Measurements from ENCODE around the gene ELFN2. TPM values are rescaled to one million over a fixed set of nuclear protein-coding genes. Genes with fewer than 3 reads are reported as not detected.

The ELFN2 gene
- total RNA-seq, 1 donor: under 0.01 TPM

DNA sequence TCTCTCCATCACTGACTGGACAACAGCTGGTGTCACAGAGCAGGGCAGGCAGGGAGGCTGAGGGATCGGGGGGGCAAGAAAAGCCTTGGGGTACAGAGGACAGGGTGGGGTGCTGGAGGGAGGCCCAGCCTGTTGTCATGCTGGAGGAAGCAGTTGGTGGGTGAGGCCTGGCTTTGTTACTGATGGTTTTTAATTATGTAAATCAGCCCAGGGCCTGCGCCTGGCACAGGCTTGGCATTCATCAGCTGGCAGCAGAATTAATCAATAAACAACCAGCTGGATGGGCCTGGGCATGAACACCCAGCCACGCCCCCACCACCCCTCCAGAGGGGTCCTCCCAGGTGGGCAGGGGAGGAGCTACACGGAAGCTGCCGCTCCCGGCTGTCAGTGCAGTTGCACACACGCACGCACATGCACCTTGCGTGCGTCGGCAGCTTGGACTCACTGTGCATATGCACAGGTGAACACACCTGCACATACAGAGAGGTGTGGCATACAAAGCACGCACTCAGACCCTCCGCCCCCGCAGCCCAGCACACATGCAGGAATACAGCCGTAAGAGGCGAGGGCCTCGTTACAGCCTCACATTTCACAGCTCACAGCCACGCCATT, 21.3 kb upstream of the ELFN2 start:
- TF ChIP-seq, protein P1, sequence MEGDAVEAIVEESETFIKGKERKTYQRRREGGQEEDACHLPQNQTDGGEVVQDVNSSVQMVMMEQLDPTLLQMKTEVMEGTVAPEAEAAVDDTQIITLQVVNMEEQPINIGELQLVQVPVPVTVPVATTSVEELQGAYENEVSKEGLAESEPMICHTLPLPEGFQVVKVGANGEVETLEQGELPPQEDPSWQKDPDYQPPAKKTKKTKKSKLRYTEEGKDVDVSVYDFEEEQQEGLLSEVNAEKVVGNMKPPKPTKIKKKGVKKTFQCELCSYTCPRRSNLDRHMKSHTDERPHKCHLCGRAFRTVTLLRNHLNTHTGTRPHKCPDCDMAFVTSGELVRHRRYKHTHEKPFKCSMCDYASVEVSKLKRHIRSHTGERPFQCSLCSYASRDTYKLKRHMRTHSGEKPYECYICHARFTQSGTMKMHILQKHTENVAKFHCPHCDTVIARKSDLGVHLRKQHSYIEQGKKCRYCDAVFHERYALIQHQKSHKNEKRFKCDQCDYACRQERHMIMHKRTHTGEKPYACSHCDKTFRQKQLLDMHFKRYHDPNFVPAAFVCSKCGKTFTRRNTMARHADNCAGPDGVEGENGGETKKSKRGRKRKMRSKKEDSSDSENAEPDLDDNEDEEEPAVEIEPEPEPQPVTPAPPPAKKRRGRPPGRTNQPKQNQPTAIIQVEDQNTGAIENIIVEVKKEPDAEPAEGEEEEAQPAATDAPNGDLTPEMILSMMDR (IDR thresholded peaks at IDR 0.05; ENCODE audit: extremely low read depth, low read depth, low read length): no peak
- H2AFZ ChIP-seq (ENCODE audit: low read length): no peak overlapping the region

DNA sequence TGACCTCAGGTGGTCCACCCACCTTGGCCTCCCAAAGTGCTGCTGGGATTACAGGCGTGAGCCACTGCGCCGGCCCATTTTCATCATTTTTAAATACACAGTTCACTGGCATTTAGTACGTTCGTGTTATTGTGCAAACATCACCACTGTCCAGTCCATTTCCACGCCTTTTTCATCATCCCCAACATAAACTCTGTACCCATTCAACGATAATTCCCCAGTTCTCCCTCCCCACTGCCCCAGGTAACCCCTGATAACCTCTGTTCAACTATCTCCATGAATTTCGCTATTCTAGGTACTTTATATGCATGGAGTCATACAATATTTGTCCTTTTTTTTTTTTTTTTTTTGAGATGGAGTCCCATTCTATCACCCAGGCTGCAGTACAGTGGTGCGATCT, 18.2 kb upstream of the ELFN2 start:
- no peak overlapping the region for H2AFZ ChIP-seq (ENCODE audit: low read length)
- TF ChIP-seq, protein P1 (IDR thresholded peaks at IDR 0.05; ENCODE audit: extremely low read depth, low read depth, low read length): no peak
- H3K27ac ChIP-seq (ENCODE audit: low read depth, low read length): no peak overlapping the region
- H4K20me1 ChIP-seq (ENCODE audit: insufficient read depth, low read length): no peaks in the 10 kb centered on the region
- H3K4me2 ChIP-seq (ENCODE audit: insufficient read depth, low read length): no peak overlapping the region
- no peaks in the 10 kb centered on the region for H3K4me1 ChIP-seq (ENCODE audit: insufficient read depth, low read length)
- DNase-seq (ENCODE audit: insufficient read length, low spot score, missing footprints): no peak
- no peaks in the 10 kb centered on the region for H3K27me3 ChIP-seq (ENCODE audit: insufficient read depth, low read length)
- no peaks in the 10 kb centered on the region for H3K79me2 ChIP-seq (ENCODE audit: insufficient read depth, low read length)
- no peaks in the 10 kb centered on the region for H3K36me3 ChIP-seq (ENCODE audit: insufficient read depth, low read length)
- H3K4me3 ChIP-seq (ENCODE audit: insufficient read depth, low read length): no peak overlapping the region
- peaks cover 3% of the 10 kb centered on the region for H3K9me3 ChIP-seq (ENCODE audit: low read depth, low read length)

More for the DNA sequence above, 21.3 kb upstream of the ELFN2 start:
- no peak overlapping the region for H3K4me2 ChIP-seq (ENCODE audit: insufficient read depth, low read length)
- H3K79me2 ChIP-seq (ENCODE audit: insufficient read depth, low read length): no peaks in the 10 kb centered on the region
- no peaks in the 10 kb centered on the region for H3K27me3 ChIP-seq (ENCODE audit: insufficient read depth, low read length)
- no peaks in the 10 kb centered on the region for H3K4me1 ChIP-seq (ENCODE audit: insufficient read depth, low read length)
- H3K9me3 ChIP-seq (ENCODE audit: low read depth, low read length): peaks cover 2% of the 10 kb centered on the region
- no peaks in the 10 kb centered on the region for H4K20me1 ChIP-seq (ENCODE audit: insufficient read depth, low read length)
- H3K27ac ChIP-seq (ENCODE audit: low read depth, low read length): no peak overlapping the region
- no peak for DNase-seq (ENCODE audit: insufficient read length, low spot score, missing footprints)
- H3K36me3 ChIP-seq (ENCODE audit: insufficient read depth, low read length): no peaks in the 10 kb centered on the region
- H3K4me3 ChIP-seq (ENCODE audit: insufficient read depth, low read length): no peak overlapping the region

DNA sequence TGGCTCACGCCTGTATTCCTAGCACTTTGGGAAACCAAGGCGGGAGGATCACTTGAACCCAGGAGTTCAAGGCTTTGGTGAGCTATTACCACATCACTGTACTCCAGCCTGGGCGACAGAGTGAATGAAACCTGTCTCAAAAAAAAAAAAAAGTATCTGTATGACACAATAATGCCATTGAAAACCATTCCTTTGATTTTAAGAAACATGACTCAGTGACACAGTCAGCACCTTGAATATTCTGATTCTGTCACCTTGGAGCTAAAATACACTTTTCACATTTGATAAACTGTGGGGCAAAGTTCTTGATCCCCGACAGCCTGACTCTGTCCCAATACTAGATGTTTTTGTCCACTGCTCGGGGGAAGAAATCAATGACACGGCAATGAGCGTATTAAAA, 16.7 kb upstream of the ELFN2 start:
- Histone ChIP-seq H3K79me2 (ENCODE audit: insufficient read depth, low read length) (no peaks in the 10 kb centered on the region), H2AFZ (ENCODE audit: low read length) (no peak overlapping the region), H4K20me1 (ENCODE audit: insufficient read depth, low read length) (no peaks in the 10 kb centered on the region), H3K36me3 (ENCODE audit: insufficient read depth, low read length) (no peaks in the 10 kb centered on the region), H3K4me3 (ENCODE audit: insufficient read depth, low read length) (no peak overlapping the region), H3K27ac (ENCODE audit: low read depth, low read length) (no peak overlapping the region), H3K4me1 (ENCODE audit: insufficient read depth, low read length) (no peaks in the 10 kb centered on the region), H3K4me2 (ENCODE audit: insufficient read depth, low read length) (no peak overlapping the region), H3K27me3 (ENCODE audit: insufficient read depth, low read length) (no peaks in the 10 kb centered on the region), H3K9me3 (ENCODE audit: low read depth, low read length) (peaks cover 3% of the 10 kb centered on the region)
- TF ChIP-seq, protein P1 (IDR thresholded peaks at IDR 0.05; ENCODE audit: extremely low read depth, low read depth, low read length): no peak
- no peak for DNase-seq (ENCODE audit: insufficient read length, low spot score, missing footprints)

DNA sequence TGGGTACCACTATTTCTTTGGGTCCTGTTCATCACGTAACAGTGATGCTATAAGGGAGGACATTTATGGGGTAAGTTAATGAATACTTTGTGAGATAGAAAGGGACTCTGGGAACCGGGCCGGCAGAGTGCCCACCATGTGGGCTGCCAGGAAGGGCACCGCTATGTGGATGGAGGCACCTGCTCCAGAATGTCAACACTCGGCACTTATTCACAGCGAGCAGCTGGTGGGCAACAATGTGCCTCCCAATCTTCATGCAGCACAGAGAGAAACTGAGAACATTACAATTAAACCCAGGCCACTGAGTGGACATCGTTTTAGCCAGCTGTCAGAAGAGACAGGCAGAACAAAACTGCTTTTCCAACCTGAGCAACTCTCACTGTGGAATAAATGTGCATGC, 15.8 kb upstream of the ELFN2 start:
- Histone ChIP-seq H3K4me2 (ENCODE audit: insufficient read depth, low read length) (no peak overlapping the region), H3K36me3 (ENCODE audit: insufficient read depth, low read length) (no peaks in the 10 kb centered on the region), H3K27me3 (ENCODE audit: insufficient read depth, low read length) (no peaks in the 10 kb centered on the region), H3K79me2 (ENCODE audit: insufficient read depth, low read length) (no peaks in the 10 kb centered on the region), H3K4me1 (ENCODE audit: insufficient read depth, low read length) (no peaks in the 10 kb centered on the region), H3K4me3 (ENCODE audit: insufficient read depth, low read length) (no peak overlapping the region), H3K9me3 (ENCODE audit: low read depth, low read length) (peaks cover 3% of the 10 kb centered on the region), H4K20me1 (ENCODE audit: insufficient read depth, low read length) (no peaks in the 10 kb centered on the region), H2AFZ (ENCODE audit: low read length) (no peak overlapping the region), H3K27ac (ENCODE audit: low read depth, low read length) (no peak overlapping the region)
- TF ChIP-seq, protein P1 (IDR thresholded peaks at IDR 0.05; ENCODE audit: extremely low read depth, low read depth, low read length): no peak
- no peak for DNase-seq (ENCODE audit: insufficient read length, low spot score, missing footprints)
